HG02938 (cell line): ENCODE results near the gene ARFIP2.

Source experiments
- ATAC-seq: cut with Tn5 transposase; IDR thresholded peaks from one replicate; pipeline ENCODE4 v1.9.1; 2021; ENCODE audit warnings: mild to moderate bottlenecking, moderate library complexity; ENCODE audit not compliant: unreplicated experiment

ARFIP2 gene

GRCh38 chr11:6483015-6483414, 1.9 kb upstream of the ARFIP2 start:
- no peak for ATAC-seq

- ATAC-seq: no peak
These were observed 1.3 kb upstream of the ARFIP2 start for GRCh38 chr11:6482441-6482840.

GRCh38 chr11:6481924-6482275, 769 bp upstream of the ARFIP2 start:
- peak; percentile 2 for ATAC-seq

GRCh38 chr11:6480299-6480914, 724 bp downstream of the ARFIP2 start:
- ATAC-seq: no peak

DNA sequence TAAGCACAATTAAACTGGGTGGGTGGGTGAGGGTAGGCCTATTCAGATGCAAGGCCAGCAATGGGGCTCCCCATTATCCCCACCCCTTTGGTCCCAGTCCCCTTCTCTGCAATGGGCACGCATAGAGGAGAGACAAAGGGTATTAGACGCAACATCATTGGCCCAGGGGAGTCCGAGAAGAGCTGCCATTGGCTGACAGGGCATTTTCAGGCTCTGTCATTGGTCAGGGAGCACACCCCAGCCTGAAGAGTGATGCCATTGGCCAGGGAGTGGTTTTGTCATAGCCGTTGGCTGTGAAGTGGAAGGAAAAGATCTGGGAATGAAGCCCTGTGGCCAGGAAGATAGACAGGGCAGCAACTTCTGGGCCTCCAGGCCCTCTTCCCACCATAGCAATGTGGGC, 4.6 kb downstream of the ARFIP2 start:
- ATAC-seq: no peak

DNA sequence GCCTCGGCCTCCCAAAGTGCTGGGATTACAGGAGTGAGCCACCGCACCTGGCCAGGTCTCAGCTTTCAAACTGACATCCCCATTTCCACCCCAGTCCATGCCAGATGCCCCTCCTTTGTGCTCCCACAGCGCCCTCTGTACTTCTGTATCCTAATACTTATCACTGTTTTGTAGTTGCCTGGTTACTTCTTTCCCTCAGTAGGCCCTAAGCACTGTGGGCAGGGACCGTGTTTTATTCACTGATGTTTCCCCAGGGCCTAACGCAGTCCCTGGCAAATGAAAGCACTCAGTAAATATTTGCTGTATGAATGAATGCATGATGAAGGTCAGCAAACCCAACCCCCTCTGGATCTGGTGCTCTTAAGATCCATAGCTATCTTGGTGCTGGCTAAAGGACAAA, 5.2 kb downstream of the ARFIP2 start:
- ATAC-seq: no peak

DNA sequence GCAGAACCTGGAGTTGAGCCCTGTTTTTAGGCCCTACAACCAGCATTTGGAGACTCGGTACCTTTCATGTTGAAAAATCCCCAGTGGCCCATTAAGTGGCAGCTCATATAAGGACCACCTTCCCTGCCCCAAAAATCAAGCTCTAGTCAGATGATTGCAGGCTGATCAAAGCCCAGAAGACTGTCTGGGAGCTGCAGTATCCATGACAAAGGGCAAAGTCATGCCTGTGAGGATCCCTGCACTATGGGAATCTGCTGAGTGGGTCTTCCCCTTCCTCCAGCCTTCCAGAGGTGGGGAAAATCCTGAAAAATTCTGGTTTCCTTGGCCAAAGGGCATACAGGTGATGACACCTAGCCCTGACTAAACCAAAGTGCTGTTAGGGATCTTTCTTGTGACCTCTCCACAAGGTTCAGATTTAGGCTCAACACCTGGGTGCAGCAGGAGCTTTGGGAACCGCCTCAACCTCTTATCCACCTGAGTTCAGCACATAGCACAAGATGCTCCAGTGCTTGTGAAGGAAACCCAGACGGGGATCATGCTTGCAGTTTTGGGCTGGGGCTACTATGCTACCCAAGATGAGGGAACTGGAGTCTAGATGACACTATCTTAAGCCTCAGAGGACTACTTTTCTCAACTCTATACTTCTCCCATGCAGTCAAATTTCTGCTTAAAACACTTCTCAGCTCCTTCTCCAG, 6.2 kb downstream of the ARFIP2 start:
- ATAC-seq: no peak

DNA sequence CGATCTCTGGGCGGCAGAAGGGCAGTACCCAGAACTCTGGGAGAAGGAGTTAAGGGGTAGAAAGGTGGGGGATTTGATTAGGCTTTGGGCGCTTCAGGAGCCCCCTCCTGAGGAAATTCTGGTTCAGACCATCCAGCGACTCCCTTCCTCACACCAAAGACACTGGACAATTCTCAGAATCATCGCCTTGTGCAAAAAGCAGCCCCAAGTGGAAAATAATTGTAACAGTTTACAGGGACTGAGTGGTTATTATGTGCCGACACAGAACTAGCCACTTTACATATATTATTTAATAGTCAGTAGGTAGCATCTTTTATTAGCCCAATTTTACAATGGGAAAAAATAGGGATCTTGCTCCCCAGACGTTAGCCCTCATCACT, 6.7 kb downstream of the ARFIP2 start:
- ATAC-seq: no peak

DNA sequence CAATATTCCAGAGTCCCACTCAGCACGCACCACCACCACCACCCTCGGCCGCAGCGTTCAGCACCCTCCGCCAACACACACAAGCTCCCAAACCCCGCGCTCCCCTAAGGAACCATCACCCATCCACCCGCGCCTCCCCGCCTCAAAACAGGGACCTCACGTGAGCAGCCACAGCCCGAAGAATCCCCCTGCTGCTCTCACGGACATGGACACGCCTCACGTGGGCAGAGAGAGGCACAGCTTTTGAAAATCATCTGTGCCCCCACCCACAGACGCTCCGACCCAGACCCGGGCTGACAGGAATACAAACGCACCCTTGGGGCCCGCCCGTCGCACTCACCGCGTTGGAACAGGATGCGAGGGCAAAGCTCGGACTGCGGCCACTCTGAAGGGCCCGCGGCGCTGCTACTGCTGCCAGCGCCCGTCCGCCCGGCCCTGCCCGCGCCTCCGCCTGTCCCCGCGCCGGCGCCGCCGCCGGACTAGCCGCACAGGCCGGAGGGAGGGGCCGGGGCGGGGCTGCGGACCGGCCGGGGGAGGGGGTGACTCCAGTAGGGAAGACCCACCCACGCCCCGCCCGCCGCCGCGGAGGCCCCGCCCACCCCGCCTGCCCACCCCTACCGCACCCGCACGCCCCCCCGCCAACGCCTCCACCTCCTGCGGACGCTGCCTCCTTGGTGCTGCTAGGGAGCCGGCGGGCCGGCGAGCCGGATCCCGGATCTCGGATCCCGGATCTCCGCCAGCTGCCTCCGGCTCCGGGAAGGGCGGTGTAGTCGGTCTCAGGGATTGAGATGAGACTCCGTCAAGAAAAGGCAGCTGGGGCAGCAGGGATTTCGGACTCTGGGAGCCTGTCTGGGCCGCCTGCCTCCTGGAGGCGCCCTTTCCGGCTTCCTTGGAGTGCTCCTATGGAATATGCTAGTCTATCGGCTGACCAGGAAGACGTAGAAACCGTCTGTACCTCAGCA, 7.4 kb downstream of the ARFIP2 start, which contains the start of gene TRIM3:
TSS of gene TRIM3 (minus strand) at position 491 of the 962 bp plus-strand sequence. CDS start 8,246 bp downstream, outside the sequence.
- ATAC-seq: no peak

GRCh38 chr11:6472934-6473333, 8.2 kb downstream of the ARFIP2 start:
- ATAC-seq: no peak

DNA sequence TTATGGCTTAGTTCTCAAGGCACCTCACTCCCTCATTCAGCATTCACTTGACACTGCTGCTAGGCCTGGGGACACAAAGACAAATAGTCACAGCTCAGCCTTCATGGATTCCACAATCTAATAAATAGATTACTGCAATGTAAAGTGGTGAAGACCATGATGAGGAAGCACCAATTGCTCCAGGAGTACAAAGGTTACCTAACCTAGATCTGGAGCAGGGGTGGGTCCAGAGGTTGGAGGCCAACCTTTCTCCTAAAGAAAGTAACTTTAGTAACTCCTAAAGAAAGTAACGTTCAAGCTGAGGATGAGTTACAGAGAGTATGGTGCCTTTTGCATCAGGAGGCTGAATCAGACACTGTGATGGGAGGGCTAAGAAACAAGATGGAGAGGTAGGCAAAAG, 11.5 kb downstream of the ARFIP2 start:
- ATAC-seq: no peak

- peak; percentile 55 for ATAC-seq
These were observed 12.2 kb downstream of the ARFIP2 start for GRCh38 chr11:6468712-6469495.

DNA sequence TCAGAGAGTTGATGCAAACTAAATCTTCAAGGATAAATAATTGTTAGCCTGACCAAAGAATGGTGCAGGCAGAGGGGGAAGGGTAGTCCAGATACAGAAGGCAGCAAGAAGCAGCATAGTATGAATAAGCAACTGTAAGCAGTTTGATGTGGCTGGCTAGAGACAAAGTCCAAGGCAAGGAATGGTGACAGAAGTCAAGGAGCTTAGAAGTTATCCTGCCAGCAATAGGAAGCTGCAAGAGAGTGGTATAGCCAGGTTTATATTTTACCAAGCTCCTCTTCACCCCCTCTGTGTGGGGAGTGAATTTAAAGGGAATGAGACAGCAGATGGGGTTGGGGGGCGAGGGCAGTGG, 22.1 kb downstream of the ARFIP2 start:
- ATAC-seq: no peak

- ATAC-seq: no peak
These were observed 22.6 kb downstream of the ARFIP2 start for GRCh38 chr11:6458352-6459098.

DNA sequence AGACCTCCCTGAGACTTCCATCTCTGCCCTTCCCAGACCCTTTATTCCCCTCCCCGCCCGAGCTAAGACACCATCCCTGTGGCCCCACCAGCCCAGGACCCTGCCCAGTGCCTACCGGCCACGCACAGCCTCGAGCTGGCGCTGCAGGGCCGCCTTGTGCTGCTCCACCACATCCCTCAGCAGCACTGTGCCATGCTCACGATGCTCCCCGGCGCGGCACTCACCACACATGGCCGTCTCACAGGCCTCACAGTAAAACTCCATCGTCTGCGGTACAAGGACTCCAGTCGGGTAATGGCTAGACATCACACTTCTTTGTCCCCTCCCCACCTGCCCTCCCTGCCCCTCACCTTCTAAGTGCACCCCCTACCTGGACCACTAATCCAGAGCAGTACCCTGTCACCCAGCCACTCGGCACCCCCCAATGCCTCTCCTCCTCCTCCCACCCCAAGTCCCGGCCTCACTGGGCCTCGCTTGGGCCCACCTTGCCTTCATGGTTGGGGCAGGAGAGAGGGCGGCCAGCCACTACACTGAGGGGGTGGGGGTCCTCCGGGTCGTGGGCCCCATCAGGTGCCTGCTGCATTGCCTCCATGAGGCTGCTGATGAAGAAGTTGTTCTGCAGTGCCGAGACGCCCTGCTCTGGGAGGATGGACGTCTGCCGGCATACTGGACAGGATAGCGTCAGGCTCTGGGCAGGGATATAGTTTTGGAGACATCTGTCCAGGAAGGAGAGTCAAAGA, 23.4 kb downstream of the ARFIP2 start:
- ATAC-seq: no peak

- ATAC-seq: no peak
These were observed 24.6 kb downstream of the ARFIP2 start for GRCh38 chr11:6456361-6457073.

GRCh38 chr11:6455070-6455469, 26.1 kb downstream of the ARFIP2 start:
- ATAC-seq: no peak

GRCh38 chr11:6453152-6453551, 28.0 kb downstream of the ARFIP2 start:
- ATAC-seq: no peak

DNA sequence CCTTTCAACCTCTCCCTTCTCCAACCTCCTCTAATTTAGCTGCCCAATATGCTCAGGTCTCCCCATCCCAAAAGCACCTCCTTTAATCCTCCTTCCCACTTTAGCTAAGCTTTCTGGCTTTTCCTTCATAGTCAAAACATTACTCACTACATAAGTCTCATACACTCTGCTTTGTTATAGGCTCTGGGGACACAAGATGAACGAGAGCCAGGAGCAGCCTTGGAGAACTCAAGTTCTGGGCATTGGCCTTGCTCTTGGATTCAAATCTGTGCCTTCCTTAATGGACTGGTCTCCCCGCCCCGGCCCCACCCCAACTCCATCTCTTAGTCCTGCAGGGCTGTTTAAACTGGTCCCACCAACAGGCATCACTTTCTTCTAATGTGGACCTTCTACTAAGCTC, 28.9 kb downstream of the ARFIP2 start:
- no peak for ATAC-seq
